ENCODE results near the gene RC3H2. TPM values are rescaled to one million over a fixed set of nuclear protein-coding genes. Genes with fewer than 3 reads are reported as not detected.
A peak's percentile ranks its signal among the peaks of the same experiment; 100 is the strongest.

Gene RC3H2
- total RNA-seq, 2 experiments from 2014 or later: 45.0 to 73.7 TPM

GRCh38 chr9:122800066-122801060 is 104.8 kb downstream of the RC3H2 start, which contains the start of gene OR1K1:
OR1K1 (plus strand) TSS chr9:122800123; CDS start chr9:122800123, 0 bp downstream.
- H3K36me3 ChIP-seq (ENCODE audit: insufficient read depth, low read length): no peaks in the 10 kb centered on the region
- ChIA-PET POLR2A (no interaction called here), CTCF (ENCODE audit: unreplicated experiment) (no interaction called here)
- no peak within 1 kb of the TSS for H3K4me2 ChIP-seq (ENCODE audit: low read length)
- H3K79me2 ChIP-seq (ENCODE audit: insufficient read depth, low read depth, low read length): no peaks in the 10 kb centered on the region
- no peaks in the 10 kb centered on the region for H3K9me3 ChIP-seq (ENCODE audit: low read length)
- H3K9me2 ChIP-seq (ENCODE audit: insufficient read depth, low read length): no peaks in the 10 kb centered on the region
- TF ChIP-seq EZH2phosphoT487 (IDR thresholded peaks at IDR 0.05; ENCODE audit: borderline replicate concordance, low read depth, low read length) (no peak), CTCF (conservative IDR thresholded peaks at IDR 0.05; ENCODE audit: low read length) (no peak)
- no peak for DNase-seq (ENCODE audit: low spot score)
- no peaks in the 10 kb centered on the region for H4K20me1 ChIP-seq (ENCODE audit: insufficient read depth, low read length)
- no peaks in the 10 kb centered on the region for H3K4me1 ChIP-seq (ENCODE audit: insufficient read depth, low read length, poor library complexity, severe bottlenecking)
- H3K27ac ChIP-seq (ENCODE audit: low read depth, low read length, poor library complexity, severe bottlenecking): no peak within 1 kb of the TSS
- intact Hi-C loops (cut with micrococcal nuclease; ENCODE audit: unreplicated experiment): no loop called here
- H3K4me3 ChIP-seq (ENCODE audit: low read depth, low read length, poor library complexity, severe bottlenecking): no peak within 1 kb of the TSS
- H2AFZ ChIP-seq (ENCODE audit: low read length): no peak within 1 kb of the TSS
- BruUV-seq (replicated peaks): no TSS peak

- no peak for TF ChIP-seq CTCF (conservative IDR thresholded peaks at IDR 0.05; ENCODE audit: low read length)
- no peak for TF ChIP-seq EZH2phosphoT487 (IDR thresholded peaks at IDR 0.05; ENCODE audit: borderline replicate concordance, low read depth, low read length)
- Histone ChIP-seq H3K79me2 (ENCODE audit: insufficient read depth, low read depth, low read length) (no peaks in the 10 kb centered on the region), H3K27ac (ENCODE audit: low read depth, low read length, poor library complexity, severe bottlenecking) (no peak overlapping the region), H3K4me1 (ENCODE audit: insufficient read depth, low read length, poor library complexity, severe bottlenecking) (no peaks in the 10 kb centered on the region), H2AFZ (ENCODE audit: low read length) (no peak overlapping the region), H3K36me3 (ENCODE audit: insufficient read depth, low read length) (no peaks in the 10 kb centered on the region), H3K9me3 (ENCODE audit: low read length) (no peaks in the 10 kb centered on the region), H4K20me1 (ENCODE audit: insufficient read depth, low read length) (no peaks in the 10 kb centered on the region), H3K4me2 (ENCODE audit: low read length) (no peak overlapping the region), H3K9me2 (ENCODE audit: insufficient read depth, low read length) (no peaks in the 10 kb centered on the region), H3K4me3 (ENCODE audit: low read depth, low read length, poor library complexity, severe bottlenecking) (no peak overlapping the region)
- intact Hi-C loops (cut with micrococcal nuclease; ENCODE audit: unreplicated experiment): no loop called here
- CTCF ChIA-PET (ENCODE audit: unreplicated experiment): no interaction called here
- no TSS peak for BruUV-seq (replicated peaks)
- POLR2A ChIA-PET: no interaction called here
- DNase-seq (ENCODE audit: low spot score): no peak
Observed at GRCh38 chr9:122797316-122798063, 107.7 kb downstream of the RC3H2 start.

Small RNA genes within 50 kb of the gene (small RNA-seq; reads per million reads assigned to genes)
- gene RNY1P15 (not detected), gene SNORD90 (658 reads per million, percentile 100 among the genes with 10 or more reads in this experiment)

Other genes with a start within 250 kb of the RC3H2 start
- gene OR1B1, start 247.7 kb downstream of the RC3H2 start, total RNA-seq (2014; rRNA removed; shearing (Covaris generic)): not detected in 2 replicates
- not detected in 2 replicates for gene OR1B1, start 247.7 kb downstream of the RC3H2 start, total RNA-seq (2022)
- gene OR1L1, start 243.6 kb downstream of the RC3H2 start, total RNA-seq (2014; rRNA removed; shearing (Covaris generic)): not detected in 2 replicates
- not detected in 2 replicates for gene OR1L1, start 243.6 kb downstream of the RC3H2 start, total RNA-seq (2022)
- gene OR1L3, start 230.2 kb downstream of the RC3H2 start, total RNA-seq (2014; rRNA removed; shearing (Covaris generic)): not detected in 2 replicates
- gene OR1L3, start 230.2 kb downstream of the RC3H2 start, total RNA-seq (2022): not detected in 2 replicates
- not detected in 2 replicates for gene OR1L4, start 181.4 kb downstream of the RC3H2 start, total RNA-seq (2014; rRNA removed; shearing (Covaris generic))
- gene OR1L4, start 181.4 kb downstream of the RC3H2 start, total RNA-seq (2022): not detected in 2 replicates
- not detected in 2 replicates for gene OR1L6, start 163.1 kb downstream of the RC3H2 start, total RNA-seq (2014; rRNA removed; shearing (Covaris generic))
- gene OR1L6, start 163.1 kb downstream of the RC3H2 start, total RNA-seq (2022): not detected in 2 replicates
- not detected in 2 replicates for gene OR5C1, start 116.4 kb downstream of the RC3H2 start, total RNA-seq (2014; rRNA removed; shearing (Covaris generic))
- gene OR5C1, start 116.4 kb downstream of the RC3H2 start, total RNA-seq (2022): not detected in 2 replicates
- gene OR1K1, start 105.2 kb downstream of the RC3H2 start, total RNA-seq (2014; rRNA removed; shearing (Covaris generic)): not detected in 2 replicates
- not detected in 2 replicates for gene OR1K1, start 105.2 kb downstream of the RC3H2 start, total RNA-seq (2022)
- gene PDCL, start 76.8 kb downstream of the RC3H2 start, total RNA-seq (2014; rRNA removed; shearing (Covaris generic)): 25.1 and 26.9 TPM in 2 replicates
- 24.0 and 26.6 TPM in 2 replicates for gene PDCL, start 76.8 kb downstream of the RC3H2 start, total RNA-seq (2022)
- gene ZBTB6, start 8.0 kb upstream of the RC3H2 start, total RNA-seq (2014; rRNA removed; shearing (Covaris generic)): 7.1 and 8.1 TPM in 2 replicates
- gene ZBTB6, start 8.0 kb upstream of the RC3H2 start, total RNA-seq (2022): 8.4 and 9.4 TPM in 2 replicates
- 7.6 and 10.8 TPM in 2 replicates for gene ZBTB26, start 26.2 kb upstream of the RC3H2 start, total RNA-seq (2014; rRNA removed; shearing (Covaris generic))
- 14.2 and 15.6 TPM in 2 replicates for gene ZBTB26, start 26.2 kb upstream of the RC3H2 start, total RNA-seq (2022)
- gene RABGAP1, start 35.7 kb upstream of the RC3H2 start, total RNA-seq (2014; rRNA removed; shearing (Covaris generic)): 16.8 and 24.2 TPM in 2 replicates
- gene RABGAP1, start 35.7 kb upstream of the RC3H2 start, total RNA-seq (2022): 39.8 and 46.6 TPM in 2 replicates
- gene GPR21, start 128.3 kb upstream of the RC3H2 start, total RNA-seq (2014; rRNA removed; shearing (Covaris generic)): 0.25 and 1.2 TPM in 2 replicates
- 4.1 TPM in 1 of 2 replicates, not detected in the other for gene GPR21, start 128.3 kb upstream of the RC3H2 start, total RNA-seq (2022)

Measured in OCI-LY7 (cell line).